Colonic mucosa (tissue), 4 donors: ENCODE data around the gene PLCL1. TPM values are rescaled to one million over a fixed set of nuclear protein-coding genes. Genes with fewer than 3 reads are reported as not detected.

ENCODE experiments used
- DNase-seq: peaks from one replicate; pipeline ENCODE4 v3.0.0-alpha.2; 2020
- H3K27ac ChIP-seq: fragments of 200-600 bp; one replicate; pipeline ENCODE4 v1.8.0; 2021
- H3K27me3 ChIP-seq: fragments of 200-600 bp; one replicate; pipeline ENCODE4 v1.8.0; 2021
- H3K36me3 ChIP-seq: fragments of 200-600 bp; one replicate; pipeline ENCODE4 v1.8.0; 2021
- H3K4me1 ChIP-seq: fragments of 200-600 bp; one replicate; pipeline ENCODE4 v1.8.0; 2021; ENCODE audit warnings: mild to moderate bottlenecking
- H3K4me3 ChIP-seq: fragments of 200-600 bp; one replicate; pipeline ENCODE4 v1.8.0; 2021
- H3K9ac ChIP-seq, 2 donors: one replicate each; pipeline ENCODE4 v1.7.0; 2013; ENCODE audit warnings: control low read depth in 2 of 2, low read depth in 2 of 2, low read length in 2 of 2
- H3K9me3 ChIP-seq: fragments of 200-600 bp; one replicate; pipeline ENCODE4 v1.8.0; 2021
- CTCF ChIP-seq: fragments of 200-600 bp; IDR thresholded peaks from one replicate; pipeline ENCODE4 v1.8.0; 2022; ENCODE audit warnings: antibody characterized with exemption, mild to moderate bottlenecking
- intact Hi-C: fragments of 100-400 bp; cut with DNase I; formaldehyde crosslinking; loops from one replicate; pipeline ENCODE4 v1.14.1; 2022
- total RNA-seq, 2 donors: library from RNA; stranded (reverse); fragmentation: NEBNext Ultra II Directional in 1 of 2; extraction: Animal tissue kit (Norgen Biotek cat#: 25700) in 1 of 2; gene quantifications; one replicate each; pipeline ENCODE4 v1.2.1, GENCODE V29; 2021
- donor health status: healthy.
- donor health status: DM: no; HTN: no; CAD: no.
- donor health status: DM: no; HTN: no; CAD: no.

PLCL1 gene
- total RNA-seq, 2 donors from 2014 or later = 0.30 to 1.3 TPM

GRCh38 chr2:197869501-197870111 is 65.2 kb downstream of the PLCL1 start:
- no peaks in the 10 kb centered on the region for H3K4me1 ChIP-seq
- no peak overlapping the region for H3K9ac ChIP-seq
- no peaks in the 10 kb centered on the region for H3K9me3 ChIP-seq
- no peaks in the 10 kb centered on the region for H3K36me3 ChIP-seq
- no peak overlapping the region for H3K27ac ChIP-seq
- no peaks in the 10 kb centered on the region for H3K27me3 ChIP-seq
- TF ChIP-seq CTCF = no peak
- no peak for DNase-seq
- no peak overlapping the region for H3K4me3 ChIP-seq
- intact Hi-C loops = no loop called here

GRCh38 chr2:197870137-197870536 is 65.7 kb downstream of the PLCL1 start:
- no peaks in the 10 kb centered on the region for H3K9me3 ChIP-seq
- H3K36me3 ChIP-seq = no peaks in the 10 kb centered on the region
- intact Hi-C loops = no loop called here
- TF ChIP-seq CTCF = no peak
- DNase-seq = no peak
- no peak overlapping the region for H3K27ac ChIP-seq
- no peaks in the 10 kb centered on the region for H3K27me3 ChIP-seq
- no peaks in the 10 kb centered on the region for H3K4me1 ChIP-seq
- no peak overlapping the region for H3K4me3 ChIP-seq
- H3K9ac ChIP-seq = no peak overlapping the region

GRCh38 chr2:197871780-197872456 is 67.5 kb downstream of the PLCL1 start:
- no peak for TF ChIP-seq CTCF
- no peaks in the 10 kb centered on the region for H3K36me3 ChIP-seq
- H3K4me1 ChIP-seq = no peaks in the 10 kb centered on the region
- H3K9ac ChIP-seq = no peak overlapping the region
- intact Hi-C loops = no loop called here
- H3K27me3 ChIP-seq = no peaks in the 10 kb centered on the region
- H3K27ac ChIP-seq = no peak overlapping the region
- H3K9me3 ChIP-seq = no peaks in the 10 kb centered on the region
- H3K4me3 ChIP-seq = no peak overlapping the region
- DNase-seq = no peak

- no peak overlapping the region for H3K4me3 ChIP-seq
- no peaks in the 10 kb centered on the region for H3K27me3 ChIP-seq
- no peaks in the 10 kb centered on the region for H3K4me1 ChIP-seq
- no peak overlapping the region for H3K27ac ChIP-seq
- no peak overlapping the region for H3K9ac ChIP-seq
- intact Hi-C loops = no loop called here
- no peak for TF ChIP-seq CTCF
- no peaks in the 10 kb centered on the region for H3K9me3 ChIP-seq
- H3K36me3 ChIP-seq = no peaks in the 10 kb centered on the region
- no peak for DNase-seq
These were observed 68.9 kb downstream of the PLCL1 start for GRCh38 chr2:197873293-197873701.

- H3K27ac ChIP-seq = no peak overlapping the region
- H3K4me1 ChIP-seq = no peaks in the 10 kb centered on the region
- no peaks in the 10 kb centered on the region for H3K9me3 ChIP-seq
- no peak for DNase-seq
- intact Hi-C loops = no loop called here
- H3K27me3 ChIP-seq = no peaks in the 10 kb centered on the region
- no peak overlapping the region for H3K4me3 ChIP-seq
- H3K9ac ChIP-seq = no peak overlapping the region
- no peak for TF ChIP-seq CTCF
- no peaks in the 10 kb centered on the region for H3K36me3 ChIP-seq
These were observed 71.4 kb downstream of the PLCL1 start for GRCh38 chr2:197875763-197876162.
